Hypothalamus (tissue), 51 donors: ENCODE results near the gene DSE.
"Not testable (repeated sequence)": the region's sequence is repeated elsewhere in the genome, so short reads cannot be mapped to it uniquely, and the experiment has no call there.

Source experiments
- DNase-seq, 51 donors: peaks; one replicate each; lab custom pipeline; 2025; lab: John Stamatoyannopoulos, UW

Gene DSE

DNA sequence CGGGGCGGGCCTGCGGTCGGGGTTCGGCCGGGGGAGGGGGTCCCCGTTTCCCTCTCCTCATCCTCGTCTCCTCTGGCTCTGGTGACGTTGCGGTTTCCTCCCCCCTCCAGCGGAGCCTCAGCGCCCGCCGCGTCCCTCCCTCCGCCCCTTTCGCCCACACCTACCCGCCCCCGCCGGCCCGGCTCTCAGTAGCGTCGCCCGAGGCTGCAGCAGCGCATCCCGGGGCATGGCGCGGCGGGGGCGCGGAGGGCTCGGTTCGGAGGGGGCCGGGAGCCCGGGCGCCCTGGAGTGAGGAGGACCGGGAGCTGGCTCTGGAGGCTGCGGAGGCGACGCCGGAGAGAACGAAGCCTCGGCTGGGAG is at the start of gene DSE:
Gene DSE (plus strand): TSS at position 188 of the 360 bp plus-strand sequence. CDS start 28,304 bp downstream, outside the sequence.
- peak; percentile 9 to 89 (median 66) for DNase-seq

GRCh38 chr6:116321933-116322332 is 48.8 kb upstream of the DSE start:
- DNase-seq, result not testable (repeated sequence)

GRCh38 chr6:116323863-116324262 is 46.9 kb upstream of the DSE start:
- no peak for DNase-seq

DNA sequence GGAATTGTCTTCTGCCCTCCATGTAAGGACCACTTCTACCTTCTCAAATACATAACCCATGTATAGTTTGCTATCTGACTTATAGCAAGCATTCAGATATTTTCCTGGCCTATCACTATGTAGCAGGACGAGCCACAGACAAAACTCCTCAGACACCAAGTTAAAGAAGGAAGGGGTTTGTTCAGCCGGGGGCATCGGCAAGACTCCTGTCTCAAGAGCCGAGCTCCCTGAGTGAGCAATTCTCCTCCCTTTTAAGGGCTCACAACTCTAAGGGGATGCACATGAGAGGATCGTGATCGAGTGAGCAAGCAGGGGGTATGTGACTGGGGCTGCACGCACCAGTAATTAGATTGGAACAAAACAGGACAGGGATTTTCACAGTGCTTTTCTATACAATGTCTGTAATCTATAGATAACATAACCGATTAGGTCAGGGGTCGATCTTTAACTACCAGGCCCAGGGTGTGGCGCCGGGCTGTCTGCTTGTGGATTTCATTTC is 45.1 kb upstream of the DSE start:
- DNase-seq, result not testable (repeated sequence)

DNA sequence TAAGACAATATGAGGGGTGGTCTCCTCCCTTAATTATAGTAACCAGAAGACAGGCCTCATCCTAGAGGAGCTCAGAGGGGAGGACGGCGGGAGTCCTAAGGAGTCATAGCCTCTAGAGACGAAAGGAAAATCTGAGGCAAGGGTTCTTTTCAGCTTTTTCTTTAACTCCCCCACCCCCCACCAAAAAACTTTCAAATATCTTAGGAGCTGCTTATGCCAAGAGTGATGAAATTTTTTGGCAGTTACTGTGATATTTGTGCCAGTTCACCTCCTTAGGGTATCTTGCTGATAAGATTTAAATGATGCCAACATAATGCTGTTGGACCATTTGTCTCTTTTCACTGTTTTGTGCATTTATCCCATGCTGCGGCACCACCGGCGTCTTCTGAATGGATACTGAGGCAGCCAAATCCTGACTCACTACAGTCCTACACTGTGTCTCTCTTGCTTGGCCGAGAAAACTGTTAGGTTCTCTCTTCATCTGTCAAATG is 44.5 kb upstream of the DSE start:
- peak in 2 of 51 donors; percentile 0 to 1 for DNase-seq

- DNase-seq, result no peak
Measured at GRCh38 chr6:116326996-116327395, 43.8 kb upstream of the DSE start.

GRCh38 chr6:116327803-116328527 is 42.8 kb upstream of the DSE start:
- no peak for DNase-seq

DNA sequence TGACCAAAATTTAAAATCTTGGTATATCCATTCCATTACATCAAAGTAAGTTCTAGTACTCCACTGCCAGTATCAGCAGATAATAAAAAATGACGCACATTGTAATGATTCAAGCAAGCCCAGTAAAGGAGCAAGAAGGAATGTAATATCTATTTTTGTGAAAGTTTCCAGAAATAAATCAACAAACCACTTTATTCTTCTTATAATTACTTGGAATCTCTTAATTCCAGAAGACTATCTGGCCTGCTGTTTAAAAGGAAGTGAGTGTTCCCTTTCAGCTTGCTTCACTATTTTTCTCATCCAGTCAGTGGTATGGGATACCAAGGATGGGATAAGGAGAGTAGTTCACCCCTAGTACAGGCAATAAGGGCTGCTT is 42.2 kb upstream of the DSE start:
- DNase-seq, result no peak

- DNase-seq, result no peak
Measured at GRCh38 chr6:116329156-116329555, 41.6 kb upstream of the DSE start.

GRCh38 chr6:116330511-116330910 is 40.2 kb upstream of the DSE start:
- no peak for DNase-seq

GRCh38 chr6:116332096-116332495 is 38.7 kb upstream of the DSE start:
- DNase-seq, result no peak

DNA sequence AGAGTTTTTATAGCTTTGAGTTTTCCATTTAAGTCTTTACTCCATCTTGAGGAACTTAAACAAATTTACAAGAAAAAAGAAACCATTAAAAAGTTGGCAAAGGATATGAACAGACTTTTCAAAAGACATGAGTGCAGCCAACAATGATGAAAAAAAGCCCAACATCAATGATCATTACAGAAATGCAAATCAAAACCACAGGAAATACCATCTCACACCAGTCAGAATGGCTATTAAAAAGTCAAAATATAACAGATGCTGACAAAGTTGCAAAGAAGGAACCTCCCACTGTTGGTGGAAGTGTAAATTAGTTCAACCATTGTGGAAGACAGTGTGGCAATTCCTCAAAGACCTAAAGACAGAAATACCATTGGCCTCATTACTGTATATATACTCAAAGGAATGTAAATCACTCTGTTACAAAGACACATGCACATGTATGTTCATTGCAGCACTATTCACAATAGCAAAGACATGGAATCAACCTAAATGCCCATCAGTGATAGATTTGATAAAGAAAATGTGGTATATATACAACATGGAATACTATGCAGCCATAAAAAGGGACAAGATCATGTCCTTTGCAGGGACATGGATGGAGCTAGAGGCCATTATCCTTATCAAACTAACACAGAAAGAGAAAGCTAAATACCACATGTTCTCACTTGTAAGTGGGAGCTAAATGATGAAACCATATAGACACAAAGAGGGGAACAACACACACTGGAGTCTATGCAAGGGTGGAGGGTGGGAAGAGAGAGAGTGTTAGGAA is 35.9 kb upstream of the DSE start:
- not testable (repeated sequence) for DNase-seq

- DNase-seq, result no peak
Measured at GRCh38 chr6:116335612-116336215, 35.0 kb upstream of the DSE start.

- DNase-seq, result no peak
Measured at GRCh38 chr6:116338943-116339342, 31.8 kb upstream of the DSE start.

GRCh38 chr6:116340625-116341024 is 30.1 kb upstream of the DSE start:
- DNase-seq, result not testable (repeated sequence)

- no peak for DNase-seq
Measured at GRCh38 chr6:116349216-116349615, 21.5 kb upstream of the DSE start.

DNA sequence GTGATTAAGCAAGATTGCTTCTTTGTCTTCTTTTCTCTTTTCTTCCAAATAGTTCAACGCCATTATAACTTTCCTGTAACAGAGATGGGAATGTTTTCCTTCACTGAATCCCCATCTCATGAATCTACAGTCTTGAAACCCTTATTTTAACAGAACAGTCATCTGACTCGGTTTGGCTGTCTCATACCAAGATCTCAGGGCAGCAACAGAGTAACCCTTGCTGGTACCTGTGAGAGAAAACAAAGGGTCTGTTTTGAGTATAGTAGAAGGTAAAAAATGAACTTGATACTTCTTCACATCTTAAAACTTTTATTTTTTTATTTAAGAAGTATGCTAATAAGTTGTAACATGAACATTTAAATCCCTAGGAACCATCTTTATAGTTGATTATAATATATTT is 19.6 kb upstream of the DSE start:
- DNase-seq, result no peak

GRCh38 chr6:116352515-116353471 is 18.0 kb upstream of the DSE start:
- no peak for DNase-seq

GRCh38 chr6:116354236-116354635 is 16.5 kb upstream of the DSE start:
- no peak for DNase-seq

DNA sequence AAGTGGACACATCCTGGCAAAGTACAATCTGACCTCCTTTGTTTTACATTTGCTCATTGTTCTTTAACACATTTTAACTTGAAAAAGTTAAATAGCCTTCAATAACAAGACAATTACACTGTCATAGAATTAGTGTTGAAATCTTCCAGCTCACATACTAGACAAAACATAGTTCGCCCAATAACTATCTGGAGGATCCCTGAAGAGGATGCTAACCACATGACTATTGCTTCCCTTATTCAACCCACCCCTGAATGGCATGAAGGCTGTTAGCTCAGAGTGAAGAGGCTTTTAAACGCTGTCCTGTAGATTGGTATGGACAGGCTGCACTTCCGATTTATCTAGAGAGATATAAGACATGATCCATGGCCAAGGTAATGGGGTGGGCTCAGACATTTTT is 15.0 kb upstream of the DSE start:
- no peak for DNase-seq
